WTC11 (cell line): Measurements from ENCODE around the gene COG1. TPM values are rescaled to one million over a fixed set of nuclear protein-coding genes. Genes with fewer than 3 reads are reported as not detected.

Experiments
- ATAC-seq: fragments of 200-7000 bp; cut with Tn5 transposase; 2 replicates; pipeline ENCODE4 v1.10.0; 2021; ENCODE audit warnings: mild to moderate bottlenecking, moderate library complexity
- CTCF ChIA-PET: fragments of 300-600 bp; sonication (Branson Sonifier 250); formaldehyde crosslinking; loops from one replicate; lab custom pipeline; 2021; ENCODE audit warnings: antibody characterized with exemption; lab: Charles Lee
- POLR2A ChIA-PET: fragments of 350-600 bp; sonication (Branson Sonifier 250); formaldehyde crosslinking; loops from one replicate; lab custom pipeline; 2021; ENCODE audit warnings: antibody characterized with exemption; lab: Charles Lee
- DNase-seq: peaks from one replicate; pipeline ENCODE4 v3.0.0; 2021; ENCODE audit warnings: low spot score
- H3K27ac Mint-ChIP-seq: 2 replicates; pipeline ENCODE4 v1.8.0; 2021; ENCODE audit warnings: mixed read lengths
- H3K27me3 Mint-ChIP-seq: 2 replicates; pipeline ENCODE4 v1.8.0; 2021; ENCODE audit warnings: low read depth, mild to moderate bottlenecking, moderate library complexity, mixed read lengths
- H3K36me3 Mint-ChIP-seq: 2 replicates; pipeline ENCODE4 v1.8.0; 2021; ENCODE audit warnings: mixed read lengths
- H3K4me1 Mint-ChIP-seq: 2 replicates; pipeline ENCODE4 v1.8.0; 2022; ENCODE audit warnings: mixed read lengths
- H3K4me3 Mint-ChIP-seq: 2 replicates; pipeline ENCODE4 v1.8.0; 2021; ENCODE audit warnings: mild to moderate bottlenecking, moderate library complexity, mixed read lengths
- H3K9me3 Mint-ChIP-seq: 2 replicates; pipeline ENCODE4 v1.8.0; 2021; ENCODE audit warnings: mixed read lengths
- AFF4 ChIP-seq: sonication (generic); formaldehyde crosslinking; IDR thresholded peaks from 2 replicates; pipeline ENCODE4 v1.8.1; 2023; ENCODE audit warnings: mild to moderate bottlenecking, missing genetic modification reagents, borderline replicate concordance
- CTCF ChIP-seq: fragments of 200-600 bp; IDR thresholded peaks from 2 replicates; pipeline ENCODE4 v1.8.0; 2022; ENCODE audit warnings: antibody characterized with exemption
- FOXK1 ChIP-seq: sonication (generic); formaldehyde crosslinking; IDR thresholded peaks from 2 replicates; pipeline ENCODE4 v1.8.0; 2022; ENCODE audit warnings: mild to moderate bottlenecking, moderate library complexity, missing genetic modification reagents
- GRHL2 ChIP-seq: fragments of 250-450 bp; sonication (Bioruptor Pico); IDR thresholded peaks from 2 replicates; pipeline ENCODE4 v1.8.0; 2022; ENCODE audit warnings: mild to moderate bottlenecking, moderate library complexity; ENCODE audit not compliant: insufficient replicate concordance, severe bottlenecking
- GTF2I ChIP-seq: fragments of 250-450 bp; sonication (Bioruptor Pico); conservative IDR thresholded peaks from 2 replicates; pipeline ENCODE4 v1.4.0; 2021; ENCODE audit warnings: mild to moderate bottlenecking
- KAT7 ChIP-seq: sonication (generic); formaldehyde crosslinking; IDR thresholded peaks from 2 replicates; pipeline ENCODE4 v1.8.1; 2023; ENCODE audit warnings: missing genetic modification reagents, mild to moderate bottlenecking, borderline replicate concordance
- NR2C2 ChIP-seq: sonication (generic); formaldehyde crosslinking; IDR thresholded peaks from 2 replicates; pipeline ENCODE4 v1.8.0; 2022; ENCODE audit warnings: mild to moderate bottlenecking, missing genetic modification reagents
- RELA ChIP-seq: sonication (generic); formaldehyde crosslinking; IDR thresholded peaks from 2 replicates; pipeline ENCODE4 v1.8.1; 2022; ENCODE audit warnings: missing genetic modification reagents, mild to moderate bottlenecking, borderline replicate concordance
- ZBTB43 ChIP-seq: sonication (generic); formaldehyde crosslinking; IDR thresholded peaks from 2 replicates; pipeline ENCODE4 v1.8.1; 2023; ENCODE audit warnings: mild to moderate bottlenecking, missing genetic modification reagents
- ZNF121 ChIP-seq: sonication (generic); formaldehyde crosslinking; IDR thresholded peaks from 2 replicates; pipeline ENCODE4 v1.8.0; 2023; ENCODE audit warnings: missing genetic modification reagents
- ZNF219 ChIP-seq: sonication (generic); formaldehyde crosslinking; IDR thresholded peaks from 2 replicates; pipeline ENCODE4 v1.8.0; 2023; ENCODE audit warnings: missing genetic modification reagents, mild to moderate bottlenecking, borderline replicate concordance
- ZNF281 ChIP-seq: sonication (generic); formaldehyde crosslinking; IDR thresholded peaks from 2 replicates; pipeline ENCODE4 v1.8.0; 2023; ENCODE audit warnings: mild to moderate bottlenecking, missing genetic modification reagents
- ZNF396 ChIP-seq: fragments of 250-450 bp; sonication (Bioruptor Pico); IDR thresholded peaks from 2 replicates; pipeline ENCODE4 v1.8.0; 2021; ENCODE audit warnings: mild to moderate bottlenecking, moderate library complexity, borderline replicate concordance
- ZNF416 ChIP-seq: fragments of 250-450 bp; sonication (Bioruptor Pico); IDR thresholded peaks from 2 replicates; pipeline ENCODE4 v1.9.0; 2021; ENCODE audit warnings: mild to moderate bottlenecking, inconsistent platforms
- ZNF423 ChIP-seq: fragments of 250-450 bp; sonication (Bioruptor Pico); IDR thresholded peaks from 2 replicates; pipeline ENCODE4 v2.1.2; 2022; ENCODE audit warnings: mild to moderate bottlenecking, moderate library complexity
- total RNA-seq: library from RNA; stranded (reverse); gene quantifications from 3 replicates; pipeline ENCODE4 v1.2.3, GENCODE V29; 2021
- TF ChIP-seq, protein P1 (sequence below): sonication (generic); formaldehyde crosslinking; IDR thresholded peaks from 2 replicates; pipeline ENCODE4 v1.8.1; 2022; ENCODE audit warnings: low read depth, mild to moderate bottlenecking, moderate library complexity, missing genetic modification reagents, borderline replicate concordance
- TF ChIP-seq, protein P2 (sequence below): sonication (generic); formaldehyde crosslinking; IDR thresholded peaks from 2 replicates; pipeline ENCODE4 v1.8.0; 2022; ENCODE audit warnings: mild to moderate bottlenecking, missing genetic modification reagents

COG1 gene
- total RNA-seq, 1 experiment from 2014 or later: 22.6 TPM

GRCh38 chr17:73215447-73215846 lies 22.6 kb downstream of the COG1 start:
- peak; percentile 93 for ATAC-seq
- DNase-seq: peak; percentile 23
- peak; percentile 24; the same call in 1 of the 2 replicates for TF ChIP-seq CTCF
- no peak for TF ChIP-seq GRHL2
- TF ChIP-seq AFF4 (CRISPR knock-in tag): no peak
- TF ChIP-seq ZNF423: no peak
- TF ChIP-seq ZNF121 (CRISPR knock-in tag): peak; percentile 83
- TF ChIP-seq ZNF219: no peak
- no peak for TF ChIP-seq GTF2I (CRISPR knock-in tag)
- TF ChIP-seq, protein P1, sequence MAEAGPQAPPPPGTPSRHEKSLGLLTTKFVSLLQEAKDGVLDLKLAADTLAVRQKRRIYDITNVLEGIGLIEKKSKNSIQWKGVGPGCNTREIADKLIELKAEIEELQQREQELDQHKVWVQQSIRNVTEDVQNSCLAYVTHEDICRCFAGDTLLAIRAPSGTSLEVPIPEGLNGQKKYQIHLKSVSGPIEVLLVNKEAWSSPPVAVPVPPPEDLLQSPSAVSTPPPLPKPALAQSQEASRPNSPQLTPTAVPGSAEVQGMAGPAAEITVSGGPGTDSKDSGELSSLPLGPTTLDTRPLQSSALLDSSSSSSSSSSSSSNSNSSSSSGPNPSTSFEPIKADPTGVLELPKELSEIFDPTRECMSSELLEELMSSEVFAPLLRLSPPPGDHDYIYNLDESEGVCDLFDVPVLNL: no peak
- Mint-ChIP-seq H3K9me3 (no peaks in the 10 kb centered on the region), H3K4me1 (peaks cover 16% of the 10 kb centered on the region), H3K36me3 (peaks cover 21% of the 10 kb centered on the region), H3K27me3 (no peaks in the 10 kb centered on the region), H3K4me3 (no peak overlapping the region), H3K27ac (peak overlapping the region; percentile 51)
- CTCF ChIA-PET: interaction anchor here (0.8 to 3.4 kb wide), 7 partner anchors 12 to 229 kb away, joined by 3 to 18 read pairs (median 3); a partner anchor contains a TSS
- POLR2A ChIA-PET: no interaction called here

- peaks cover 14% of the 10 kb centered on the region for H3K36me3 Mint-ChIP-seq
- H3K27ac Mint-ChIP-seq: no peak overlapping the region
- no peak for ATAC-seq
- H3K4me3 Mint-ChIP-seq: no peak overlapping the region
- no peak for TF ChIP-seq ZBTB43
- TF ChIP-seq ZNF416 (CRISPR knock-in tag): no peak
- no peak for TF ChIP-seq KAT7
- peak; percentile 58; the same call in 1 of the 2 replicates for TF ChIP-seq ZNF121 (CRISPR knock-in tag)
- no peak for TF ChIP-seq NR2C2 (CRISPR knock-in tag)
- ChIA-PET CTCF (interaction anchor here (0.9 to 1.6 kb wide), 3 partner anchors 8 to 86 kb away, joined by 3 to 4 read pairs (median 4); a partner anchor contains a TSS), POLR2A (no interaction called here)
- DNase-seq: no peak
- no peaks in the 10 kb centered on the region for H3K9me3 Mint-ChIP-seq
- H3K27me3 Mint-ChIP-seq: no peaks in the 10 kb centered on the region
- H3K4me1 Mint-ChIP-seq: peaks cover 34% of the 10 kb centered on the region
Observed at GRCh38 chr17:73223626-73224230, 30.9 kb downstream of the COG1 start.

DNA sequence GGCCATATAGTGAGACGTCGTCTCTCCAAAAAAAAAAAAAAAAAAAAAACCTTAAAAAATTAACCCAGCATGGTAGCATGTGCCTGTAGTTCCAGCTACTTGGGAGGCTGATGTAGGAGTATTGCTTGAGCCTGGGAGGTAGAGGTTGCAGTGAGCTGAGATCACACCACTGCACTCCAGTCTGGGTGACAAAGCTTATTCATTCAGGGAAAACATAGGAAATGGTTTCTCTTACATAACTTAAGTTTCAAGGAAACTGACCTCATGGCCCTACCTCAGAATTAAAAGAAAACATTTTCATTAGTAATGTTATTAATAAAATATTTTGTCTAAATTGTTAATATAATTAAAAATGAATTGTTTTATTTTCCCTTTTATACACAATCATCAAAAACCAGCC lies 31.4 kb downstream of the COG1 start:
- H3K9me3 Mint-ChIP-seq: no peaks in the 10 kb centered on the region
- peaks cover 39% of the 10 kb centered on the region for H3K4me1 Mint-ChIP-seq
- no peak overlapping the region for H3K4me3 Mint-ChIP-seq
- ChIA-PET CTCF (interaction anchor here (0.6 to 1.0 kb wide), 3 partner anchors 8 to 362 kb away, joined by 3 to 4 read pairs (median 3); a partner anchor contains a TSS), POLR2A (no interaction called here)
- ATAC-seq (no peak), DNase-seq (no peak)
- no peak overlapping the region for H3K27ac Mint-ChIP-seq
- no peaks in the 10 kb centered on the region for H3K27me3 Mint-ChIP-seq
- peaks cover 12% of the 10 kb centered on the region for H3K36me3 Mint-ChIP-seq
- no peak for TF ChIP-seq RELA (CRISPR knock-in tag)
- no peak for TF ChIP-seq ZNF281 (CRISPR knock-in tag)
- TF ChIP-seq FOXK1 (CRISPR knock-in tag): no peak
- TF ChIP-seq ZNF396: no peak
- TF ChIP-seq, protein P2, sequence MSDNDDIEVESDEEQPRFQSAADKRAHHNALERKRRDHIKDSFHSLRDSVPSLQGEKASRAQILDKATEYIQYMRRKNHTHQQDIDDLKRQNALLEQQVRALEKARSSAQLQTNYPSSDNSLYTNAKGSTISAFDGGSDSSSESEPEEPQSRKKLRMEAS (CRISPR knock-in tag): no peak
